Measurements from ENCODE around the gene CWC15.

Gene CWC15

GRCh38 chr11:94956963-94957362 lies 16.4 kb downstream of the CWC15 start:
- no peak for DNase-seq (ENCODE audit: low spot score)
- no peak for TF ChIP-seq CTCF (IDR thresholded peaks at IDR 0.05; ENCODE audit: extremely low read depth, missing control alignments)

- no peak for TF ChIP-seq CTCF (IDR thresholded peaks at IDR 0.05; ENCODE audit: extremely low read depth, missing control alignments)
- no peak for DNase-seq (ENCODE audit: low spot score)
Observed at GRCh38 chr11:94954753-94955152, 18.6 kb downstream of the CWC15 start.

- no peak for TF ChIP-seq CTCF (IDR thresholded peaks at IDR 0.05; ENCODE audit: extremely low read depth, missing control alignments)
- no peak for DNase-seq (ENCODE audit: low spot score)
Observed at GRCh38 chr11:94948070-94948617, 25.2 kb downstream of the CWC15 start.

- TF ChIP-seq CTCF (IDR thresholded peaks at IDR 0.05; ENCODE audit: extremely low read depth, missing control alignments) = no peak
- DNase-seq (ENCODE audit: low spot score) = no peak
Observed at GRCh38 chr11:94946812-94947211, 26.5 kb downstream of the CWC15 start.

- TF ChIP-seq CTCF (IDR thresholded peaks at IDR 0.05; ENCODE audit: extremely low read depth, missing control alignments) = no peak
Observed at GRCh38 chr11:94941131-94941530, 32.2 kb downstream of the CWC15 start.

GRCh38 chr11:94939346-94939745 lies 34.0 kb downstream of the CWC15 start:
- TF ChIP-seq CTCF (IDR thresholded peaks at IDR 0.05; ENCODE audit: extremely low read depth, missing control alignments) = no peak
- DNase-seq (ENCODE audit: low spot score) = no peak

More at GRCh38 chr11:94941131-94941530, 32.2 kb downstream of the CWC15 start:
- no peak for DNase-seq (ENCODE audit: low spot score)

GRCh38 chr11:94938095-94939055 lies 35.0 kb downstream of the CWC15 start:
- no peak for TF ChIP-seq CTCF (IDR thresholded peaks at IDR 0.05; ENCODE audit: extremely low read depth, missing control alignments)
- no peak for DNase-seq (ENCODE audit: low spot score)

All from GM20000 (cell line).